DND-41 (cell line): ENCODE measurements around the gene SPNS2.

Experiments
- ATAC-seq: fragments of 200-7000 bp; cut with Tn5 transposase; 3 replicates; pipeline ENCODE4 v1.9.1; 2021; ENCODE audit warnings: low read depth; ENCODE audit not compliant: insufficient read depth
- DNase-seq: peaks from one replicate; pipeline ENCODE4 v3.0.0-alpha.2; 2020
- H2AFZ ChIP-seq: 2 replicates; pipeline ENCODE4 v1.6.0; 2012; ENCODE audit warnings: low read depth, low read length
- H3K27ac ChIP-seq: 2 replicates; pipeline ENCODE4 v1.5.1; 2012; ENCODE audit warnings: low read length, inconsistent platforms
- H3K27me3 ChIP-seq: fragments of 200-600 bp; sonication (generic); 2 replicates; pipeline ENCODE4 v1.6.0; 2012; ENCODE audit warnings: low read length, mild to moderate bottlenecking, inconsistent platforms; ENCODE audit not compliant: insufficient read depth, poor library complexity
- H3K36me3 ChIP-seq: 2 replicates; pipeline ENCODE4 v1.5.1; 2012; ENCODE audit warnings: low read length, inconsistent platforms; ENCODE audit not compliant: insufficient read depth
- H3K4me1 ChIP-seq: 2 replicates; pipeline ENCODE4 v1.5.1; 2012; ENCODE audit warnings: mild to moderate bottlenecking, low read length; ENCODE audit not compliant: insufficient read depth
- H3K4me2 ChIP-seq: 2 replicates; pipeline ENCODE4 v1.6.0; 2012; ENCODE audit warnings: mild to moderate bottlenecking, moderate library complexity, low read length, inconsistent platforms; ENCODE audit not compliant: insufficient read depth
- H3K4me3 ChIP-seq, 2 experiments: fragments of 200-600 bp in 1 of 2; shearing (Covaris generic) in 1 of 2; 2 replicates each; pipeline ENCODE4 v1.5.1; 2012 to 2016; ENCODE audit warnings: inconsistent platforms in 2 of 2, low read length in 2 of 2, mild to moderate bottlenecking in 2 of 2, low read depth in 1 of 2, moderate library complexity in 1 of 2
- H3K79me2 ChIP-seq: 2 replicates; pipeline ENCODE4 v1.6.0; 2012; ENCODE audit warnings: low read length, inconsistent platforms; ENCODE audit not compliant: insufficient read depth
- H3K9ac ChIP-seq: 2 replicates; pipeline ENCODE4 v1.6.0; 2012; ENCODE audit warnings: low read depth, mild to moderate bottlenecking, inconsistent platforms, low read length, moderate library complexity
- H3K9me3 ChIP-seq: 2 replicates; pipeline ENCODE4 v1.5.1; 2012; ENCODE audit warnings: low read length, moderate library complexity, mild to moderate bottlenecking, inconsistent platforms; ENCODE audit not compliant: insufficient read depth, severe bottlenecking
- H4K20me1 ChIP-seq: 2 replicates; pipeline ENCODE4 v1.6.0; 2012; ENCODE audit warnings: low read length; ENCODE audit not compliant: insufficient read depth
- EZH2 ChIP-seq: IDR thresholded peaks from 3 replicates; pipeline ENCODE4 v1.6.1; 2012; ENCODE audit warnings: borderline replicate concordance, low read depth, mild to moderate bottlenecking, moderate library complexity, low read length, inconsistent platforms; ENCODE audit not compliant: severe bottlenecking
- TF ChIP-seq, protein P1 (sequence below): IDR thresholded peaks from 2 replicates; pipeline ENCODE4 v1.5.1; 2012; ENCODE audit warnings: borderline replicate concordance, low read length, moderate library complexity, mild to moderate bottlenecking; ENCODE audit not compliant: poor library complexity, severe bottlenecking; ENCODE audit errors: extremely low read depth

SPNS2 gene

DNA sequence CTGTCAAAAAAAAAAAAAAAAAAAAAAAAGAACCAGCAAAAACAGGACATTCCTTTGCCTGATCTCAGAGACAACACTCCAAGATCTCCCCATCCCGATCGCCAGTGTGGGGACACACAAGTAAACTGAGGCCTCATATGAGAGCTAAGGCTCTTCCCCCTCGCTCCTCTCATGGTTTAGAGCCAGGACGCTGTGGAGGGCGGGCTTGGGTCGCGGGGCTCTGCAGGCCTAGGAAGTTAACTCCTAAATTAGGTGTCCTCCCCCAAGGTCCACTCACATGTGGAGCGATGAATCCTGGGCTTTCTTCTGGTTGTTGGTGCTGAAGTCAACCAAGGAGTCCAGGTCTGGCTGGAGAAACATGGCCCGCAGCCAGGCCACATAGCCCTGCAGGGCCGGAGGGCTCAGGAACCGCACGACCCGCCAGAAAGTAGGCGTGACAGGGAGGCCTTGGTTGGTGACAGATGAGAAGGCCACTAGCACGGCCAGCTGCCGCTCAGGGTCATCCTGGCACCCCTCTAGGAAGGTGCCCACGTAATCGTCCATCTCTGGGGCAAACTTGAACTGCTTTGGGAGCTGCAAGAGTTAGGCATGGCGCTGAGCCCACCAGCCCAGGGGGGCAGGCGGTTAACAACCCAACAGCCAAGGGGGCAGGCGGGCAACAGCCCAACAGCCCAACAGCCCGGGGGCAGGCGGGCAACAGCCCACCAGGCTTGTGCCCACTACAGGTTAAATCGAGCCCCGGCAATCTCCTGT lies 51.3 kb downstream of the SPNS2 start:
- H3K4me2 ChIP-seq: no peak overlapping the region
- H2AFZ ChIP-seq: no peak overlapping the region
- TF ChIP-seq, protein P1, sequence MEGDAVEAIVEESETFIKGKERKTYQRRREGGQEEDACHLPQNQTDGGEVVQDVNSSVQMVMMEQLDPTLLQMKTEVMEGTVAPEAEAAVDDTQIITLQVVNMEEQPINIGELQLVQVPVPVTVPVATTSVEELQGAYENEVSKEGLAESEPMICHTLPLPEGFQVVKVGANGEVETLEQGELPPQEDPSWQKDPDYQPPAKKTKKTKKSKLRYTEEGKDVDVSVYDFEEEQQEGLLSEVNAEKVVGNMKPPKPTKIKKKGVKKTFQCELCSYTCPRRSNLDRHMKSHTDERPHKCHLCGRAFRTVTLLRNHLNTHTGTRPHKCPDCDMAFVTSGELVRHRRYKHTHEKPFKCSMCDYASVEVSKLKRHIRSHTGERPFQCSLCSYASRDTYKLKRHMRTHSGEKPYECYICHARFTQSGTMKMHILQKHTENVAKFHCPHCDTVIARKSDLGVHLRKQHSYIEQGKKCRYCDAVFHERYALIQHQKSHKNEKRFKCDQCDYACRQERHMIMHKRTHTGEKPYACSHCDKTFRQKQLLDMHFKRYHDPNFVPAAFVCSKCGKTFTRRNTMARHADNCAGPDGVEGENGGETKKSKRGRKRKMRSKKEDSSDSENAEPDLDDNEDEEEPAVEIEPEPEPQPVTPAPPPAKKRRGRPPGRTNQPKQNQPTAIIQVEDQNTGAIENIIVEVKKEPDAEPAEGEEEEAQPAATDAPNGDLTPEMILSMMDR: no peak
- TF ChIP-seq EZH2: no peak
- H3K27me3 ChIP-seq: no peaks in the 10 kb centered on the region
- peaks cover 93% of the 10 kb centered on the region for H3K36me3 ChIP-seq
- H3K9ac ChIP-seq: no peak overlapping the region
- ATAC-seq (no peak), DNase-seq (no peak)
- H3K27ac ChIP-seq: no peak overlapping the region; the same call in 1 of the 2 replicates
- peaks cover 47% of the 10 kb centered on the region; the same call in 1 of the 2 replicates for H4K20me1 ChIP-seq
- H3K4me3 ChIP-seq: no peak overlapping the region
- H3K4me1 ChIP-seq: peaks cover 21% of the 10 kb centered on the region
- H3K79me2 ChIP-seq: peaks cover 42% of the 10 kb centered on the region
- no peaks in the 10 kb centered on the region for H3K9me3 ChIP-seq

DNA sequence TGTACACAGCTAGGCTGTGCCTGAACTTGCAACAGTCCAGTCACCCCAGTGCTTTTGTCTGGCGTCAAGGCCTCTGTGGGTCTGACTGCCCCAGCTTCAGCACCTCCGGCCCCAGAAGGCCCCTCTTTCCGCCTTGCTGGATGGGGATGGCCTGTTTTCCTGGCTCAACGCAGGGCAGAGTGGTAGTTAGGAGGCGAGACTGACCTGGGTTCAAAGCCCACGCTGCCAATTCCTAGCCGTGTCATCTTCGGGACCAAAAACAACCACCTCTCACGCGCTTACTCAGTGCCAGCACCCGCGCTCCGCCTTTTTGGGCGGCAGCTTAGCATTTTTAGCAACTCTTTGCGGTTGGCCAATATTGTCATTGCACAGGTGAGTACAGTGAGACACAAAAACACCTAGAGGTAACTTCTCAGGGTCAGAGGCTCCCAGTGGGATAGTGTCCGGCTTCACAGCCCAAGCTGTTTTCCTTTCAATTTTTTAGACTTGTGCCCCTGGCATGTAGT lies 51.9 kb downstream of the SPNS2 start:
- Histone ChIP-seq H3K4me2 (no peak overlapping the region), H3K4me3 (no peak overlapping the region), H3K4me1 (peaks cover 22% of the 10 kb centered on the region), H3K27ac (no peak overlapping the region; the same call in 1 of the 2 replicates), H3K79me2 (peaks cover 45% of the 10 kb centered on the region), H3K9ac (no peak overlapping the region), H4K20me1 (peaks cover 43% of the 10 kb centered on the region; the same call in 1 of the 2 replicates), H3K36me3 (peaks cover 88% of the 10 kb centered on the region), H3K27me3 (no peaks in the 10 kb centered on the region), H3K9me3 (no peaks in the 10 kb centered on the region), H2AFZ (no peak overlapping the region)
- TF ChIP-seq, protein P1: no peak
- TF ChIP-seq EZH2: no peak
- DNase-seq: no peak
- ATAC-seq: no peak

DNA sequence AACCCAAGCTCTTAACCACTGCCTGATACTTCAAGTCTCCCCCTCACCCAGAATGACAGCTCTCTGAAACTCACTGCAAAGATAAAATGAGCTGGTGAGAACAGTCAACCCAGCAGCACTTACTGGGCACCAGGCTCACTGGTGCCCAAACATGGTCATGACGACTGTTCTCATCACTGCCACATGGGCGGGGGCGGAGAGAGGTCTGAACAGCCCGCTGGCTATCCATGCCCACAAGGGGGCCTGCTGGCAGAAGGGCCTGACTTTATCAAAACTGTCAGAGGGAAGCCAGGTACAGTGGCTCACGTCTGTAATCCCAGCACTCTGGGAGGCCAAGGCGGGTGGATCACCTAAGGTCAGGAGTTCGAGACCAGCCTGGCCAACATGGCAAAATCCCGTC lies 52.5 kb downstream of the SPNS2 start:
- Histone ChIP-seq H3K27me3 (no peaks in the 10 kb centered on the region), H3K36me3 (peaks cover 84% of the 10 kb centered on the region), H4K20me1 (peaks cover 40% of the 10 kb centered on the region; the same call in 1 of the 2 replicates), H3K4me2 (no peak overlapping the region), H3K79me2 (peaks cover 45% of the 10 kb centered on the region), H3K9me3 (no peaks in the 10 kb centered on the region), H3K9ac (no peak overlapping the region), H3K27ac (no peak overlapping the region), H3K4me1 (peaks cover 28% of the 10 kb centered on the region), H2AFZ (no peak overlapping the region), H3K4me3 (no peak overlapping the region)
- no peak for ATAC-seq
- DNase-seq: no peak
- TF ChIP-seq, protein P1: peak; percentile 29
- no peak for TF ChIP-seq EZH2
